Fibroblast of lung (primary cell): ENCODE data around the gene TRAF3. TPM values are rescaled to one million over a fixed set of nuclear protein-coding genes. Genes with fewer than 3 reads are reported as not detected.

Source experiments
- DNase-seq, 2 donors: peaks; one replicate each; pipeline versions ENCODE4 v3.0.0 to v3.0.0-alpha.2; 2010; ENCODE audit warnings: low read depth in 2 of 2
- H2AFZ ChIP-seq: 2 replicates; pipeline ENCODE4 v1.5.1; 2012; ENCODE audit warnings: low read length, control low read depth, inconsistent platforms
- H3K27ac ChIP-seq: 2 replicates; pipeline ENCODE4 v1.5.1; 2011; ENCODE audit warnings: low read length, control low read depth; ENCODE audit not compliant: insufficient read depth
- H3K27me3 ChIP-seq: 2 replicates; pipeline ENCODE4 v1.5.1; 2011; ENCODE audit warnings: mild to moderate bottlenecking, low read length; ENCODE audit not compliant: control insufficient read depth, insufficient read depth
- H3K36me3 ChIP-seq: 2 replicates; pipeline ENCODE4 v1.5.1; 2011; ENCODE audit warnings: low read length; ENCODE audit not compliant: control insufficient read depth, insufficient read depth
- H3K4me1 ChIP-seq: 2 replicates; pipeline ENCODE4 v1.5.1; 2011; ENCODE audit warnings: low read length; ENCODE audit not compliant: control insufficient read depth, insufficient read depth; ENCODE audit errors: extremely low read depth
- H3K4me2 ChIP-seq: 2 replicates; pipeline ENCODE4 v1.5.1; 2011; ENCODE audit warnings: low read length, control low read depth; ENCODE audit not compliant: insufficient read depth; ENCODE audit errors: extremely low read depth
- H3K4me3 ChIP-seq, 4 experiments: fragments of 200-600 bp in 1 of 4; sonication (generic) in 1 of 4; replicated peaks in 1 of 4; 2 replicates each; pipeline ENCODE4 v1.5.1; 2011 to 2016; ENCODE audit warnings: low read length in 4 of 4, low read depth in 3 of 4, mild to moderate bottlenecking in 3 of 4, control low read depth in 2 of 4, inconsistent platforms in 1 of 4, mixed read lengths in 1 of 4; ENCODE audit not compliant: insufficient read depth in 1 of 4; ENCODE audit errors: control extremely low read depth in 1 of 4
- H3K79me2 ChIP-seq: 2 replicates; pipeline ENCODE4 v1.5.1; 2012; ENCODE audit warnings: mild to moderate bottlenecking, low read length, inconsistent platforms; ENCODE audit not compliant: control insufficient read depth, insufficient read depth
- H3K9ac ChIP-seq: 2 replicates; pipeline ENCODE4 v1.5.1; 2011; ENCODE audit warnings: mild to moderate bottlenecking, low read length, control low read depth; ENCODE audit not compliant: insufficient read depth
- H3K9me3 ChIP-seq: 2 replicates; pipeline ENCODE4 v1.5.1; 2012; ENCODE audit warnings: low read depth, low read length; ENCODE audit not compliant: control insufficient read depth, insufficient read depth
- H4K20me1 ChIP-seq: 2 replicates; pipeline ENCODE4 v1.5.1; 2011; ENCODE audit warnings: low read length; ENCODE audit not compliant: control insufficient read depth, insufficient read depth; ENCODE audit errors: extremely low read depth
- EZH2 ChIP-seq: IDR thresholded peaks from 2 replicates; pipeline ENCODE4 v1.5.1; 2012; ENCODE audit warnings: low read length, control low read depth, mild to moderate bottlenecking; ENCODE audit errors: missing control alignments
- polyA plus RNA-seq, 2 donors: library from polyadenylated mRNA; depleted of rRNA in 1 of 2; stranded (reverse) in 1 of 2; unstranded in 1 of 2; fragments of >200 nt; gene quantifications; 2 replicates each; pipeline ENCODE4 v1.2.1, GENCODE V29; 2011 to 2012; ENCODE audit warnings: missing spikeins in 1 of 2
- total RNA-seq: library from RNA; depleted of rRNA; stranded (reverse); fragments of >200 nt; gene quantifications from 2 replicates; pipeline ENCODE4 v1.2.1, GENCODE V29; 2014
- TF ChIP-seq, protein P1 (sequence below), 2 donors: IDR thresholded peaks in 1 of 2; conservative IDR thresholded peaks in 1 of 2; 1 replicate in 1 of 2; 2 replicates in 1 of 2; pipeline ENCODE4 v1.5.1; 2011 to 2012; ENCODE audit warnings: low read length in 2 of 2, control low read depth in 1 of 2, inconsistent platforms in 1 of 2, low read depth in 1 of 2, mild to moderate bottlenecking in 1 of 2

The TRAF3 gene
- total and polyA plus RNA-seq, 2 donors (not counting 1 experiment from before 2014, with no cell fraction given) = 12.1 to 14.4 TPM

DNA sequence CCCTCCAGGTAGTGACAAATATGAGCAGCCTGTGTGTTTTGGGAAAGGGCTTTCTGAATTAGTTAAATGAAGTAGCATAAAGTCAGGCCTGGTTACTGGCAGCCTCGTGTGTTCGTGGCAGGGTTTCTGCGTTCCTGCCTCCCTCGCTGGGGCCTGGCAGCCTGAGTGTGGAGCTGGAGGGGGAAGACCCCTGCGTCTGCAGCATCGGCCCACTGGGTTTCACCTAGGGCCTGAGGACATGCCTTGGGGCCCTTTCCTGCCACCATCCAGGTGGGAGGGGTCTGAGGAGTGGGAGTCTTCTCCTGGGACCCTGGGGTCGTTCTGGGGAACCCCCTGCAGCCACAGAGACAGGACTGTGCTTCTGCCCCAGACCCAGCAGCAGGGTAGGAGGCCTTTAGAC, 124.8 kb downstream of the TRAF3 start:
- Histone ChIP-seq H4K20me1 (no peaks in the 10 kb centered on the region), H3K27me3 (no peaks in the 10 kb centered on the region), H3K79me2 (no peaks in the 10 kb centered on the region), H2AFZ (no peak overlapping the region), H3K36me3 (no peaks in the 10 kb centered on the region), H3K4me3 (no peak overlapping the region), H3K4me1 (no peaks in the 10 kb centered on the region), H3K9ac (no peak overlapping the region), H3K9me3 (no peaks in the 10 kb centered on the region), H3K27ac (no peak overlapping the region), H3K4me2 (no peak overlapping the region)
- TF ChIP-seq EZH2 = no peak
- TF ChIP-seq, protein P1, sequence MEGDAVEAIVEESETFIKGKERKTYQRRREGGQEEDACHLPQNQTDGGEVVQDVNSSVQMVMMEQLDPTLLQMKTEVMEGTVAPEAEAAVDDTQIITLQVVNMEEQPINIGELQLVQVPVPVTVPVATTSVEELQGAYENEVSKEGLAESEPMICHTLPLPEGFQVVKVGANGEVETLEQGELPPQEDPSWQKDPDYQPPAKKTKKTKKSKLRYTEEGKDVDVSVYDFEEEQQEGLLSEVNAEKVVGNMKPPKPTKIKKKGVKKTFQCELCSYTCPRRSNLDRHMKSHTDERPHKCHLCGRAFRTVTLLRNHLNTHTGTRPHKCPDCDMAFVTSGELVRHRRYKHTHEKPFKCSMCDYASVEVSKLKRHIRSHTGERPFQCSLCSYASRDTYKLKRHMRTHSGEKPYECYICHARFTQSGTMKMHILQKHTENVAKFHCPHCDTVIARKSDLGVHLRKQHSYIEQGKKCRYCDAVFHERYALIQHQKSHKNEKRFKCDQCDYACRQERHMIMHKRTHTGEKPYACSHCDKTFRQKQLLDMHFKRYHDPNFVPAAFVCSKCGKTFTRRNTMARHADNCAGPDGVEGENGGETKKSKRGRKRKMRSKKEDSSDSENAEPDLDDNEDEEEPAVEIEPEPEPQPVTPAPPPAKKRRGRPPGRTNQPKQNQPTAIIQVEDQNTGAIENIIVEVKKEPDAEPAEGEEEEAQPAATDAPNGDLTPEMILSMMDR (conservative IDR thresholded peaks at IDR 0.05 in 1 of 2, IDR thresholded peaks at IDR 0.05 in 1 of 2; ENCODE audit: low read depth in 1 of 2, low read length in 2 of 2) = no peak
- DNase-seq = no peak

DNA sequence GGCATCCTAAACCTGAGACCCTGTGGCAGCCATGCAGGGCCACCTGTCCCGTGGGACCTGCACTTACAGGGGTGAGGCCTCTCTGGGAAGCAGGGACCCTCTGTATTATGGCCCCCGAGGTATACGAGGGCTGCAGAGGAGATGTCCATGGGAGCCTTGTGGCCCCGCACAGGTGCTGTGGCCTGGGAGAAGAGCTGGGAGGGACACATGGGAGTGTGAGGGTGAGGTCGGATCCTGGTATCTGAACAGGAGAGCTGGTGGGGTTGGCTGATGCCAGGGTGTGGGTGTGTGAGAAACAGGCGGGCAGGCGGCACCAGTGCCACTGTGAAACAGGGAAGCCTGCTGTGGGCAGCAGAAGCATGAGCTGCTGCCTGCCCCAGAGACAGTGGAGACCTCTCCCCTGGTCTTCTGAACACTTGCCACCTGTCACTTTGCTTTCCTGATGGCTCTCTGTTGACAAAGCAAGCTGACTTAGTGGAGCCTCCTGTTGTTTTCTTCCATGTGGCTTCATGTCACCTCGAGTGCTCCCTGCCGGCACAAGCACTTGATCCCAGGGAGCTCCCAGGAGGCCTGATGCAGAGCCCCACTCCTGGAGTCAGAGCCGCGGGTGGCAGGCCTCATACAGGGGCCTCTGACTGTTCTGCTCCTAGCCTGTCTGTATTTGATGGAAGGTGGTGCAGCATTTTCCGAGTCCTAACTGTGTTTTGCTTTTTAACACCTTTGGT, 125.4 kb downstream of the TRAF3 start:
- Histone ChIP-seq H3K4me1 (no peaks in the 10 kb centered on the region), H3K9me3 (no peaks in the 10 kb centered on the region), H3K36me3 (peaks cover 3% of the 10 kb centered on the region), H3K9ac (no peak overlapping the region), H3K27ac (no peak overlapping the region), H3K27me3 (no peaks in the 10 kb centered on the region), H2AFZ (no peak overlapping the region), H4K20me1 (no peaks in the 10 kb centered on the region), H3K4me3 (no peak overlapping the region), H3K79me2 (no peaks in the 10 kb centered on the region), H3K4me2 (no peak overlapping the region)
- TF ChIP-seq, protein P1 (conservative IDR thresholded peaks at IDR 0.05 in 1 of 2, IDR thresholded peaks at IDR 0.05 in 1 of 2; ENCODE audit: low read depth in 1 of 2, low read length in 2 of 2) = no peak
- TF ChIP-seq EZH2 = no peak
- DNase-seq = no peak

DNA sequence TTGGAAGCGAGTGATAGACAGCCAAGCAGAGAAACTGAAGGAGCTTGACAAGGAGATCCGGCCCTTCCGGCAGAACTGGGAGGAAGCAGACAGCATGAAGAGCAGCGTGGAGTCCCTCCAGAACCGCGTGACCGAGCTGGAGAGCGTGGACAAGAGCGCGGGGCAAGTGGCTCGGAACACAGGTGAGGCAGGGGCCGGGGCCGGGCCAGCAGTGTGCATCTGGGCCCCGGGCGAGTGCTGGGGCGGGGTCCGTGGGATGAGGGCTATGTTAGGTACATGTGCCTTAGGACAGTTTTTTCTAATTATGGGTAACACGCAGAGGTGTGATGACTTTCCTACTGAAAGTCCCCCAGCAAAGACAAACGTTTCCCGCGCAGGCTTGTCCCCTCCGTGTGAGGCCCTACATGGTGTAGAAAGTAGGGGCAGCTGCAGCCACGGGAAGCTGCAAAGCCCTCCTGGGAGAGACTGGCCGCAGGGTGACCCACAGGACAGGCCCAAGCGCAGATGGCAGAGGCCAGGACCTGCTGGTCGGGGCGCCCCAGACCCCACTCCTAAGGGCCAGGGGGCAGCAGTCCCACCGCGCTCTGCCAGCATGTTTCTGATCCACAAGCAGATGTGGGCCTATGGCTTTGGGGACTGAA, 126.1 kb downstream of the TRAF3 start:
- Histone ChIP-seq H3K36me3 (peaks cover 3% of the 10 kb centered on the region), H3K4me3 (no peak overlapping the region), H3K4me2 (no peak overlapping the region), H3K27me3 (no peaks in the 10 kb centered on the region), H3K27ac (no peak overlapping the region), H3K9me3 (no peaks in the 10 kb centered on the region), H3K4me1 (no peaks in the 10 kb centered on the region), H3K9ac (no peak overlapping the region), H4K20me1 (no peaks in the 10 kb centered on the region), H3K79me2 (no peaks in the 10 kb centered on the region), H2AFZ (no peak overlapping the region)
- no peak for TF ChIP-seq EZH2
- DNase-seq = no peak
